GM12875 (cell line): ENCODE data around the gene FAT3.

Experiments used
- H3K4me3 ChIP-seq: one replicate; pipeline ENCODE4 v1.5.1; 2011; ENCODE audit warnings: low read depth, low read length, control low read depth
- CTCF ChIP-seq: IDR thresholded peaks from 2 replicates; pipeline ENCODE4 v1.5.1; 2011; ENCODE audit warnings: low read depth, mild to moderate bottlenecking, control low read depth, inconsistent platforms, low read length, moderate library complexity, borderline replicate concordance; ENCODE audit not compliant: insufficient read depth

FAT3 gene

DNA sequence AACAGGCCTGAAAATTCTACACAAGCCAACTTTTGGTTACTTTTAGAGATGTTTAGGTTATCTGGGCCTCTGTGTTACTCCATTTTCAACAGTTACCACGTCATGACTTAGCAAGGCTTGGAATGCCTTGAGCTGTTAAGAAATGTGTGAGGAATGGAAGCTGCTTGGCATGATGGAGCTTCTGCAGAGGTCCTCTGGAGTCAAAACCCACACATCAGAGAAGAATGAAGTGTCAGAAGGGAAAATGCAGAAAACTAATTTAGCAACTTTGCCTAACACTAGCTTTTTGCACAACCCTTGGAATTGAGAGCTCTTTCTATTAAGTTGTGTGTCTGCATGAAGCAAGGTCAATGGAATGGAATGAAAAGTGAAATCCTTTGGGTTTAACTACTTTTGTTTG is 27.4 kb downstream of the FAT3 start:
- TF ChIP-seq CTCF: no peak
- no peak overlapping the region for H3K4me3 ChIP-seq

GRCh38 chr11:92253421-92253820 is 28.8 kb downstream of the FAT3 start:
- TF ChIP-seq CTCF: no peak
- no peak overlapping the region for H3K4me3 ChIP-seq

- TF ChIP-seq CTCF: no peak
These were observed 29.3 kb downstream of the FAT3 start for GRCh38 chr11:92253945-92254344.

GRCh38 chr11:92257536-92257935 is 32.9 kb downstream of the FAT3 start:
- no peak for TF ChIP-seq CTCF
- H3K4me3 ChIP-seq: no peak overlapping the region

More at GRCh38 chr11:92253945-92254344, 29.3 kb downstream of the FAT3 start:
- no peak overlapping the region for H3K4me3 ChIP-seq

GRCh38 chr11:92259861-92260260 is 35.2 kb downstream of the FAT3 start:
- H3K4me3 ChIP-seq: no peak overlapping the region
- no peak for TF ChIP-seq CTCF

DNA sequence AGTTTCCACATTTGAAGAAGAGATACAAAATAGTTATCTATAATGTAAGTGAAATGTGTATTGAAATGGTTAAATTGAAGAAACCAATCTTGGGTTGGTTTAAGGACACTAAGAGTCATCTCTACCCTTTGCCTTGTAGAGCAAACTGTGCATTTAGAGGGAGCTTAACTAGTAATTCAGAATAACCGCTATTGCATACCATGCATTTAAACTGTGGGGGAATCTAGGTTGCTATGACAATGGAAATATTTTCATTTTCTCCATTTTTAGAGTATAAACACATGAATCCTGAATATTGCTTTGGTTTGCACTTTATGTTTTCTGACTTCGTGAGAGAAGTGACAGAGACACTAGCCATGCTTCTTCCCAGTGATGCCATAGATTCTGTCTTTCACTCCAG is 39.7 kb downstream of the FAT3 start:
- TF ChIP-seq CTCF: no peak
- no peak overlapping the region for H3K4me3 ChIP-seq

- H3K4me3 ChIP-seq: no peak overlapping the region
- no peak for TF ChIP-seq CTCF
These were observed 42.2 kb downstream of the FAT3 start for GRCh38 chr11:92266806-92267205.
